Colonic mucosa (tissue), 4 donors: ENCODE results near the gene FNIP2. TPM values are rescaled to one million over a fixed set of nuclear protein-coding genes. Genes with fewer than 3 reads are reported as not detected.

ENCODE experiments used
- DNase-seq: peaks from one replicate; pipeline ENCODE4 v3.0.0-alpha.2; 2020
- H3K27ac ChIP-seq: fragments of 200-600 bp; one replicate; pipeline ENCODE4 v1.8.0; 2021
- H3K27me3 ChIP-seq: fragments of 200-600 bp; one replicate; pipeline ENCODE4 v1.8.0; 2021
- H3K36me3 ChIP-seq: fragments of 200-600 bp; one replicate; pipeline ENCODE4 v1.8.0; 2021
- H3K4me1 ChIP-seq: fragments of 200-600 bp; one replicate; pipeline ENCODE4 v1.8.0; 2021; ENCODE audit warnings: mild to moderate bottlenecking
- H3K4me3 ChIP-seq: fragments of 200-600 bp; one replicate; pipeline ENCODE4 v1.8.0; 2021
- H3K9ac ChIP-seq, 2 donors: one replicate each; pipeline ENCODE4 v1.7.0; 2013; ENCODE audit warnings: control low read depth in 2 of 2, low read depth in 2 of 2, low read length in 2 of 2
- H3K9me3 ChIP-seq: fragments of 200-600 bp; one replicate; pipeline ENCODE4 v1.8.0; 2021
- CTCF ChIP-seq: fragments of 200-600 bp; IDR thresholded peaks from one replicate; pipeline ENCODE4 v1.8.0; 2022; ENCODE audit warnings: antibody characterized with exemption, mild to moderate bottlenecking
- intact Hi-C: fragments of 100-400 bp; cut with DNase I; formaldehyde crosslinking; loops from one replicate; pipeline ENCODE4 v1.14.1; 2022
- total RNA-seq, 2 donors: library from RNA; stranded (reverse); fragmentation: NEBNext Ultra II Directional in 1 of 2; extraction: Animal tissue kit (Norgen Biotek cat#: 25700) in 1 of 2; gene quantifications; one replicate each; pipeline ENCODE4 v1.2.1, GENCODE V29; 2021
- donor health status: healthy.
- donor health status: DM: no; HTN: no; CAD: no.
- donor health status: DM: no; HTN: no; CAD: no.

The FNIP2 gene
- total RNA-seq, 2 donors from 2014 or later: 56.2 to 89.6 TPM

GRCh38 chr4:158856852-158857251 is 88.0 kb downstream of the FNIP2 start:
- Histone ChIP-seq H3K27ac (no peak overlapping the region), H3K4me3 (no peak overlapping the region), H3K36me3 (no peaks in the 10 kb centered on the region), H3K9me3 (no peaks in the 10 kb centered on the region), H3K9ac (no peak overlapping the region), H3K27me3 (no peaks in the 10 kb centered on the region), H3K4me1 (no peaks in the 10 kb centered on the region)
- intact Hi-C loops: loop anchor here (5.0 to 10.0 kb wide), 2 partner anchors 320 to 588 kb away; no protein-coding TSS in a partner anchor
- no peak for DNase-seq
- peak; percentile 43 for TF ChIP-seq CTCF

- DNase-seq: no peak
- no peak overlapping the region for H3K9ac ChIP-seq
- H3K4me3 ChIP-seq: no peak overlapping the region
- H3K9me3 ChIP-seq: no peaks in the 10 kb centered on the region
- H3K27me3 ChIP-seq: no peaks in the 10 kb centered on the region
- peaks cover 6% of the 10 kb centered on the region for H3K36me3 ChIP-seq
- no peaks in the 10 kb centered on the region for H3K4me1 ChIP-seq
- TF ChIP-seq CTCF: no peak
- no peak overlapping the region for H3K27ac ChIP-seq
- intact Hi-C loops: loop anchor here (5.0 to 10.0 kb wide), 2 partner anchors 319 to 587 kb away; no protein-coding TSS in a partner anchor
These were observed 89.1 kb downstream of the FNIP2 start for GRCh38 chr4:158857951-158858350.

GRCh38 chr4:158858410-158859199 is 89.8 kb downstream of the FNIP2 start:
- Histone ChIP-seq H3K36me3 (peaks cover 6% of the 10 kb centered on the region), H3K27me3 (no peaks in the 10 kb centered on the region), H3K4me3 (no peak overlapping the region), H3K9ac (no peak overlapping the region), H3K27ac (no peak overlapping the region), H3K9me3 (no peaks in the 10 kb centered on the region), H3K4me1 (no peaks in the 10 kb centered on the region)
- intact Hi-C loops: loop anchor here (5.0 to 10.0 kb wide), 2 partner anchors 319 to 586 kb away; no protein-coding TSS in a partner anchor
- no peak for DNase-seq
- TF ChIP-seq CTCF: no peak

GRCh38 chr4:158859661-158860060 is 90.8 kb downstream of the FNIP2 start:
- Histone ChIP-seq H3K9me3 (no peaks in the 10 kb centered on the region), H3K9ac (no peak overlapping the region), H3K27me3 (no peaks in the 10 kb centered on the region), H3K4me1 (no peaks in the 10 kb centered on the region), H3K36me3 (peaks cover 6% of the 10 kb centered on the region), H3K27ac (no peak overlapping the region), H3K4me3 (no peak overlapping the region)
- intact Hi-C loops: loop anchor here (5.0 to 10.0 kb wide), 2 partner anchors 318 to 585 kb away; no protein-coding TSS in a partner anchor
- TF ChIP-seq CTCF: no peak
- DNase-seq: no peak

- Histone ChIP-seq H3K9me3 (no peaks in the 10 kb centered on the region), H3K9ac (no peak overlapping the region), H3K27ac (no peak overlapping the region), H3K4me3 (no peak overlapping the region), H3K27me3 (no peaks in the 10 kb centered on the region), H3K36me3 (peaks cover 6% of the 10 kb centered on the region), H3K4me1 (no peaks in the 10 kb centered on the region)
- intact Hi-C loops: no loop called here
- no peak for TF ChIP-seq CTCF
- DNase-seq: no peak
These were observed 92.0 kb downstream of the FNIP2 start for GRCh38 chr4:158860856-158861255.
